HepG2 (cell line): ENCODE measurements around the gene CD151. TPM values are rescaled to one million over a fixed set of nuclear protein-coding genes. Genes with fewer than 3 reads are reported as not detected.

Experiments used
- ARID5B ChIP-seq: IDR thresholded peaks from 2 replicates; pipeline ENCODE4 v1.4.0; 2020; ENCODE audit warnings: mild to moderate bottlenecking, missing genetic modification reagents
- CEBPG ChIP-seq: IDR thresholded peaks from 2 replicates; pipeline ENCODE4 v1.6.1; 2016
- DR1 ChIP-seq: sonication (generic); formaldehyde crosslinking; IDR thresholded peaks from 2 replicates; pipeline ENCODE4 v1.8.0; 2021; ENCODE audit warnings: mild to moderate bottlenecking, missing genetic modification reagents, inconsistent platforms
- HNRNPL ChIP-seq: fragments of 200-400 bp; formaldehyde crosslinking; IDR thresholded peaks from 2 replicates; pipeline ENCODE4 v1.6.1; 2017; ENCODE audit warnings: mild to moderate bottlenecking, low read depth, low read length
- HOXA5 ChIP-seq: sonication (generic); formaldehyde crosslinking; IDR thresholded peaks from 2 replicates; pipeline ENCODE4 v1.4.0; 2020; ENCODE audit warnings: missing genetic modification reagents
- JUND ChIP-seq: sonication (generic); formaldehyde crosslinking; IDR thresholded peaks from 2 replicates; pipeline ENCODE4 v1.8.0; 2022; ENCODE audit warnings: mild to moderate bottlenecking, missing genetic modification reagents
- NKX3-1 ChIP-seq: sonication (generic); formaldehyde crosslinking; IDR thresholded peaks from 2 replicates; pipeline ENCODE4 v1.5.0; 2020; ENCODE audit warnings: missing genetic modification reagents
- NRL ChIP-seq: sonication (generic); formaldehyde crosslinking; IDR thresholded peaks from 2 replicates; pipeline ENCODE4 v1.5.0; 2020; ENCODE audit warnings: missing genetic modification reagents, mild to moderate bottlenecking, moderate library complexity, borderline replicate concordance
- PHF8 ChIP-seq: sonication (generic); formaldehyde crosslinking; IDR thresholded peaks from 2 replicates; pipeline ENCODE4 v1.5.0; 2020; ENCODE audit warnings: missing genetic modification reagents
- PRMT3 ChIP-seq: sonication (generic); formaldehyde crosslinking; IDR thresholded peaks from 2 replicates; pipeline ENCODE4 v1.8.1; 2022; ENCODE audit warnings: low read depth, mild to moderate bottlenecking, moderate library complexity, missing genetic modification reagents, borderline replicate concordance
- RFXANK ChIP-seq: IDR thresholded peaks from 2 replicates; pipeline ENCODE4 v1.6.1; 2016
- SETDB1 ChIP-seq: sonication (generic); formaldehyde crosslinking; IDR thresholded peaks from 2 replicates; pipeline ENCODE4 v1.5.1; 2020; ENCODE audit warnings: missing genetic modification reagents, mild to moderate bottlenecking, borderline replicate concordance
- THAP11 ChIP-seq: IDR thresholded peaks from 2 replicates; pipeline ENCODE4 v1.6.1; 2016; ENCODE audit warnings: missing biosample characterization, missing genetic modification reagents
- ZNF232 ChIP-seq: sonication (generic); formaldehyde crosslinking; IDR thresholded peaks from 2 replicates; pipeline ENCODE4 v1.4.0; 2020; ENCODE audit warnings: missing genetic modification reagents, borderline replicate concordance
- ZNF274 ChIP-seq: sonication (generic); formaldehyde crosslinking; IDR thresholded peaks from 2 replicates; pipeline ENCODE4 v1.5.1; 2020; ENCODE audit warnings: mild to moderate bottlenecking, missing genetic modification reagents
- ZNF430 ChIP-seq: sonication (generic); formaldehyde crosslinking; IDR thresholded peaks from 2 replicates; pipeline ENCODE4 v1.9.0; 2021; ENCODE audit warnings: mild to moderate bottlenecking, missing genetic modification reagents
- ZNF44 ChIP-seq: sonication (generic); formaldehyde crosslinking; IDR thresholded peaks from 2 replicates; pipeline ENCODE4 v1.5.1; 2020; ENCODE audit warnings: mild to moderate bottlenecking, missing genetic modification reagents
- ZNF563 ChIP-seq: sonication (generic); formaldehyde crosslinking; IDR thresholded peaks from 2 replicates; pipeline ENCODE4 v1.8.0; 2022; ENCODE audit warnings: mild to moderate bottlenecking, moderate library complexity, missing genetic modification reagents
- ZNF703 ChIP-seq: sonication (generic); formaldehyde crosslinking; IDR thresholded peaks from 2 replicates; pipeline ENCODE4 v1.5.1; 2020; ENCODE audit warnings: missing genetic modification reagents, mild to moderate bottlenecking, moderate library complexity, borderline replicate concordance
- ZNF704 ChIP-seq: sonication (generic); formaldehyde crosslinking; IDR thresholded peaks from 2 replicates; pipeline ENCODE4 v1.8.1; 2023; ENCODE audit warnings: mild to moderate bottlenecking, inconsistent platforms, moderate library complexity, missing genetic modification reagents, borderline replicate concordance
- ZNF710 ChIP-seq: sonication (generic); formaldehyde crosslinking; IDR thresholded peaks from 2 replicates; pipeline ENCODE4 v1.5.0; 2020; ENCODE audit warnings: mild to moderate bottlenecking, missing genetic modification reagents, borderline replicate concordance
- ZNF784 ChIP-seq: sonication (generic); formaldehyde crosslinking; IDR thresholded peaks from 2 replicates; pipeline ENCODE4 v1.5.1; 2020; ENCODE audit warnings: missing genetic modification reagents, mild to moderate bottlenecking, borderline replicate concordance
- ZNF816 ChIP-seq: sonication (generic); formaldehyde crosslinking; IDR thresholded peaks from 2 replicates; pipeline ENCODE4 v1.8.0; 2022; ENCODE audit warnings: missing genetic modification reagents, mild to moderate bottlenecking, borderline replicate concordance
- polyA plus RNA-seq, 8 experiments: library from polyadenylated mRNA; depleted of rRNA in 3 of 8; stranded (reverse) in 7 of 8; unstranded in 1 of 8; fragments of >200 nt; fragmentation: Illumina TruSeq in 4 of 8; extraction: Trizol in 4 of 8; gene quantifications; 2 replicates each; pipeline versions ENCODE4 v1.2.1 to v1.2.3, GENCODE V29; 2011 to 2016; ENCODE audit warnings: low read depth in 4 of 8, missing spikeins in 1 of 8, mixed read lengths in 1 of 8; ENCODE audit not compliant: insufficient read depth in 1 of 8
- total RNA-seq, 5 experiments: library from RNA; depleted of rRNA; stranded (reverse); fragments of >200 nt; fragmentation: Illumina TruSeq; extraction: Trizol; gene quantifications; 2 replicates each; pipeline ENCODE4 v1.2.3, GENCODE V29; 2016; ENCODE audit warnings: low read depth in 1 of 5

Gene CD151
- total and polyA plus RNA-seq, 2 of the 13 experiments (the other 11 are each of a cell fraction or from before 2014, with no cell fraction given), result 125 to 197 TPM

- TF ChIP-seq ZNF710 (no peak), THAP11 (peak; percentile 87), ZNF816 (CRISPR knock-in tag) (no peak), SETDB1 (CRISPR knock-in tag) (no peak), ZNF704 (no peak), ZNF44 (CRISPR knock-in tag) (no peak), ZNF784 (CRISPR knock-in tag) (no peak; the same call in 1 of the 2 replicates), CEBPG (CRISPR knock-in tag) (no peak), ARID5B (CRISPR knock-in tag) (no peak), HOXA5 (CRISPR knock-in tag) (peak; percentile 20; the same call in 1 of the 2 replicates), ZNF430 (0 out of 2 replicates have a peak, but pooled peaks have one; percentile 17), PHF8 (peak; percentile 82), NKX3-1 (CRISPR knock-in tag) (no peak), JUND (CRISPR knock-in tag) (no peak), HNRNPL (no peak), RFXANK (CRISPR knock-in tag) (no peak), ZNF232 (CRISPR knock-in tag) (peak; percentile 45; the same call in 1 of the 2 replicates), NRL (CRISPR knock-in tag) (no peak), PRMT3 (CRISPR knock-in tag) (peak; percentile 97), DR1 (CRISPR knock-in tag) (peak; percentile 63; the same call in 1 of the 2 replicates), ZNF703 (CRISPR knock-in tag) (no peak; the same call in 1 of the 2 replicates), ZNF563 (CRISPR knock-in tag) (peak; percentile 82), ZNF274 (CRISPR knock-in tag) (peak; percentile 60; the same call in 1 of the 2 replicates)
Measured at GRCh38 chr11:842370-843002, 9.7 kb downstream of the CD151 start, which contains the start of the genes POLR2L and TSPAN4 (continued).
